HG03045 (cell line): ENCODE measurements around the gene KDM4C.

Source experiments
- ATAC-seq: cut with Tn5 transposase; IDR thresholded peaks from one replicate; pipeline ENCODE4 v1.9.1; 2021; ENCODE audit warnings: mild to moderate bottlenecking, moderate library complexity; ENCODE audit not compliant: unreplicated experiment

KDM4C gene

GRCh38 chr9:6961845-6962522 lies 204.2 kb downstream of the KDM4C start:
- no peak for ATAC-seq

GRCh38 chr9:6965566-6965965 lies 207.8 kb downstream of the KDM4C start:
- no peak for ATAC-seq

- no peak for ATAC-seq
These were observed 210.5 kb downstream of the KDM4C start for GRCh38 chr9:6968271-6968670.

GRCh38 chr9:6969805-6970204 lies 212.0 kb downstream of the KDM4C start:
- no peak for ATAC-seq

DNA sequence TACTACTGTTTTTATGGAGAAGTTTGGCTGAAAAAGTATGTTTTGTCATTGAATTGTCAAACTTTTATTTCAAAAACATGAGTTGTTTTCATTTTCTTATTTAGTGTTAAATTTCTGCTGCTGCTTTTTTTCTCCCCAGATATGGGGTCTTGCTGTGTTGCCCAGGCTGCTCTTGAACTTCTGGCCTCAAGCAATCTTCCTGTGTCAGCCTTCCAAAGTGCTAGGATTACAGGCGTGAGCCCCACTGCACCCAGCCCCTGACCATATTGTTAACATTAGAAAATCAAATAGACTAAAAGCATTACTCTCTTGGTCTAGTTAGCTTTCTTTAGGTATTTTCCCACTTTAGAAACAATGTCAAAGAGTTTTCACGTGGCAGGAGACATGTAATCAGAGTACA lies 215.3 kb downstream of the KDM4C start:
- ATAC-seq: no peak

DNA sequence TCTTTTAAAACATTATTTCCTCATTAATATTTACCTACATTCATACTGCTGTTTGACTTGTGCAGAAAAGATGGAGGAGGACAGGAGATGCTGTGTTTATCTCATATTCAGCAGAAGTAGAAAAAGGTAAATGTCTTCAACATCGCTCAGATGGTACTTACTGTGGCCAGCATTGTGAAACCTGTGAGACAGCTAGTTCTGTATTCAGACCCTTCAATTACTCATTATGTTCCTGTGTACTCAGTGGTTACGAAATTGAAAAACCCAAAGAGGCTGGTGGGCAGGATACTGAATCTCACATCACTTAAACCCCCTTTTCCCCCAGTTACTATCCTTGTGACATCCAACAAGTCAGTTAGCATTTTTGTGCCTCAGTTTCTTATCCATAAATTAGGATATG lies 216.0 kb downstream of the KDM4C start:
- ATAC-seq: peak; percentile 98

DNA sequence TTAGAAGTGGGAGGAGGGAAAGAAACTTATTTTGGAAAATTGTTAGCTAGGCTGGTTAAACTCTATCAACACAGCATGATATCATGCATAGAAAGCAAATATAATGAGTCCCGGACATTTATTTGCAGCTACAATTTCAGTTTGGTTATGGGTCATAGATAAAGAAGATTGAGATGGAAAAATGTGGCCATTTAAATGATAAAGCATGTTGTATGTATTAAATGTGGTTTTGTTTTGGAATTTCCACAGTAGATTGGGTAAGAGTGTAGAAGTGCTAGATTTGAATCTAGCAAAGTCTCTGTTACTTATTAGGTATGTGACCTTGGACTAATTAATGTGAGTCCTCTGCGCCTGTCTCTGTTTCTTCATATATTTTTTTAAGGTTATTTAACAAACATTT lies 217.4 kb downstream of the KDM4C start:
- no peak for ATAC-seq

DNA sequence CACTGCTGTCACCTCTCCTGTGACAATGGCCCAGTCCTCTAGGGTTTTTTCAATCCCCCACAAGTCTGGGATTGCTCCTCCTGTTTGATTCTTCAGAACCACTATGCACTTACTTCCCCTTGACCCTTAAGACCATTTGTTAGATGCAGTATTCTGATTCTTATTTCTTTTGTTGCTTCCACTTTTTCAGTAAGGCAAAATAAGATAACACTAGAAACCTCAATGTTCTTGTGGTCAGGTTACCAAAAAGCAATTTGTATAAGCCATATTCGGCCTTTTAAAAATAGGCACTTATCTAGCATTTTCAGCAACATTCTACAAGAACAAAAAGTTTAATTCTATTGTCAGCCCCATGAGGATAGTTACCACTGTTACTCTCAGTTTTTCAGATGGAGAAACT lies 220.0 kb downstream of the KDM4C start:
- no peak for ATAC-seq

GRCh38 chr9:6978591-6978990 lies 220.8 kb downstream of the KDM4C start:
- no peak for ATAC-seq

DNA sequence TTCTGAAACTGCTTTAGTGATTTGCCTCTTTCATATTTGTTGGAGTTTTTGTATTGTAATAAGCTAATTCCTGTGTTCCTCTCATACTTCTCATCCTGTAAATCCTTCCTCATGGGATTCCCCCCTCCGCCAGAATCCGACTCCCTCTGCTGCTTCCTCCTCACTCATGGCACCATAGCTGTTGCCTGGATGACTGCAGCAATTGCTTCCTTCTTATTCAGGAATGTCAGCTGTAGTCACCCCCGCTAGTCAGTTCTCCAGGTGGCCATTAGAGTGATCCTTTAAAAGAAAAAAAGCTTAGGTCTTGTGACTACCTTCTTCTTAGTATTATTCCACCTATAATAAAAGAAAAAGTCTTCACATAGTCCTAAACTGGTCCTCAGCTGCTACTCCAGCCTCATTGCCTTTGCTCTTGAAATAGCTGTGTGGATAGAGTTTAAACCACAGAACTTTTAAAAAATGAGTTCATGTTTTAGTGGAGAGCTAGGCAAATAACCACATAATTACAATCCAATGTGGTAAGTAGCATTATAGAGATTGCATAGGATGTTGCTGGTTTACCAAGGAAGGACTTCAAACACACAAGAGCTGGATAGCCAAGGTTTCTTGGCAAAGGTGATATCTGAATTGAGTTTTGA lies 227.3 kb downstream of the KDM4C start:
- no peak for ATAC-seq

- ATAC-seq: no peak
These were observed 228.5 kb downstream of the KDM4C start for GRCh38 chr9:6986141-6986815.

DNA sequence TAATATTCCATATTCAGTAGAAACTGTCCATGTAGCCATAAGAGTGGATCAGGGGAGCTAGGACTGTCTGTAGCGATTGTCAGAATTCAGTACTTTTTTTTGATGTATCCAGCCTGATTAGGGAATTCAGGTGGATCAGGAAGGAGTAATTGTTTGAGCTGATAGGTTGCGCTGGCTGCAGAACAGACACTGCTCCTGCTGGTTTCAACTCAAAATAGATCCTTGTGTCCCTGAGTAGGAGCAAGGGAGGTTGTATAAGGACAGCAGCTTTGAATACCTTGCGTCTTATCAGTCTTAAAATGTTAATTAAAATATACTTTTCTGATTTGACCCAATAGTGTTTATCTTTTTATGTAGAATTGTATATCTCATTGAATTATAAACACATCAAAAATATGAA lies 229.6 kb downstream of the KDM4C start:
- no peak for ATAC-seq

- no peak for ATAC-seq
These were observed 233.6 kb downstream of the KDM4C start for GRCh38 chr9:6991418-6991817.

DNA sequence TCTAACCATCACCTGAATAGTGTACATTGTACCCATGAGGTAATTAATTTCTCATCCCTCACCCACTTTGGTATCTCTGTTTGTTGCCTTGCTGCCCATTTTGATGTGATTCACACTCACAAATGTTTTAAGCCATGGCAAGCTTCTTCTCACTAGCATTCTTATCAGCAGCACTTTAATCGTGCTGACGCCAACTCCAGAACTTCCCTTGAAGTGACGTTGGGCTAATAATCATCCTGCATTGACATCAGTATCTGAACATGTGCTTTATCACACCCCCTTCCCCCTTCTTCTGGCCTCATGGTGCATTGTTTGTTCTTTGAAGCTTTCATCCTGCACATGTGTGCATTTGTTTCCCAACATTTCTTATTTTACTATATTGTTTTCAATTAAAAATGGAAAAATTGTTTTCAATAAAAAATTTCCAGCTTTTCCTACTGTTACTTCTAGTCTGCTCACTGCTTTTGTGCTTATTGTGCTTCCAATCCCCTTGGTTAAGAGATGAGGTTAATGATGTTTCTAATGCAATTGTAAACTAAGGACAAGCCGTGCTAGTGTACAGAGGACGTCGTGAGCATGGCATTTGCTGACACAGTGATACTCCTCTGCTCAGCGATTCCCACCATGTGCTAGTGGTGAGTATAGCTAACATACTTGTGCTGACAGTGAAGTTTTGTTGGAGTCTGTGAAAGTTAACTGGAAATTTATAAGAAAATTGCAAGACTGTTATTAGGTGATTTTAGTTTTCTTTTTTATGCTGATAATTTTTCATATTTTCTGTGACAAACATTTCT lies 238.5 kb downstream of the KDM4C start:
- no peak for ATAC-seq

GRCh38 chr9:6997330-6997729 lies 239.6 kb downstream of the KDM4C start:
- no peak for ATAC-seq

GRCh38 chr9:6999794-7000193 lies 242.0 kb downstream of the KDM4C start:
- no peak for ATAC-seq

DNA sequence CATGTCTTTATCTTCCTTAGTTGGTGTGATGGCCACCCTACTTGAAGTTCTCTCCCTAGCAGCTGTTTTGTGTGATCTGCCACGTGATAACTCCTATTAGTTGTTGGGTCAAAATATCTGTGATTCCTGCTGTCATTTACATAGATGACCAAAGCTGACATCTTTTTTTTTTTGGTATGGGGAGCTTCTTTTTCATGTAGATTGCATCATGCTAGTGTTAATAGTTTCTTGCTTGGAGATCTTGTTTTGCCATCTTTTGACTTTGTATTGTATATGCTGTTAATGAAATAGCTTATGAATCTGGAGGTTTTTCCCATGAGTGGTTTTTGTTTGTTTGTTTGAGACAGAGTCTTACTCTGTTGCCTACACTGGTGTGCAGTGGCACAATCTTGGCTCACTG lies 243.8 kb downstream of the KDM4C start:
- no peak for ATAC-seq

- no peak for ATAC-seq
These were observed 246.1 kb downstream of the KDM4C start for GRCh38 chr9:7003861-7004260.

DNA sequence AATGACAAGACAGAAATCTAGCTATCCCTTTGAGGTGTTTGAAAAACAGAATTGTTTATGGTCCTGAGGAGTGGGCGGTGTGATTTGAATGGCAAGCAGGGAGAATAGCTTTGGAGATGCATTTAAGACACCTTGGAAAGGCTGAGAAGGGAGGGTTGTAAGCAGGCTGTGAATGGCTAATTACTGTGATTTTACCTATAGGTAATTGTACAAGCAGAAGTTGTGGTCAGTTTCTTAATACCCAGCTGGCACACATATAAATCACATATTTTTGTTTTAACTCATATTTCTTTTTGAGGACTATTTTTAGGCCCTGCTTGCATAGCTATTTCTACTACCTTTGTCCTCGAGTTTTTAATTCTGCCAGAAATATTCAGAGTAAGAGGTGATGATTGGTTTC lies 248.6 kb downstream of the KDM4C start:
- no peak for ATAC-seq

- no peak for ATAC-seq
These were observed 250.6 kb downstream of the KDM4C start for GRCh38 chr9:7008411-7008810.

- no peak for ATAC-seq
These were observed 251.3 kb downstream of the KDM4C start for GRCh38 chr9:7009065-7009464.
